ENCODE measurements around the gene CRYBA2.

Gene CRYBA2

DNA sequence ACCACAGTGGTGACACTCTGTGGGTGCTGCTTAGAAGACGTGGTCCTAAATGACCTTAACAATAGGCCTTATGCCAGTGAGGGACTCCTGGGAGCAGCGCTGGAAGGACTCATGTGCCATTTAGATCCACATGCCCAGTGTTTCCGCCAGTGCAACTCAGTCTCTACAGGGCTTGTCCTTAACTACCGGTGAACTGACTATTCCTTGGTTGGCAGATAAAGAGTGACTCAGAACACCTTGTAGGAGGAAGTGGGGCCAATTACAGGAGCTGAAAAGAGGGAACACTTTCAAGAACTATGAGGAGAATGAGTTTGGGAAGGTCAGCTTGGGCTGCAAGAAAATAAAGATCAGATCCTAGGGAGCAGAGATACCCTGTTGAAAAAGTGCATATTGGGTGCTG, 35.6 kb downstream of the CRYBA2 start:
- Histone ChIP-seq H3K4me3 (ENCODE audit: low read depth in 1 of 2, low read length in 2 of 2) (no peak overlapping the region), H3K9me3 (ENCODE audit: control insufficient read depth in 1 of 2, low read length in 2 of 2) (no peaks in the 10 kb centered on the region), H3K4me1 (ENCODE audit: control insufficient read depth in 1 of 2, insufficient read depth in 2 of 2, low read length in 2 of 2) (peaks cover 0 to 5% of the 10 kb centered on the region in 2 donors), H3K9ac (ENCODE audit: low read depth in 1 of 2, low read length in 2 of 2) (no peak overlapping the region), H3K36me3 (ENCODE audit: control insufficient read depth in 1 of 2, insufficient read depth in 2 of 2, low read length in 2 of 2) (no peaks in the 10 kb centered on the region), H3K27ac (ENCODE audit: low read depth, low read length) (no peak overlapping the region), H3K27me3 (ENCODE audit: control insufficient read depth in 1 of 2, insufficient read depth in 2 of 2, low read length in 2 of 2) (peaks cover 36 to 44% of the 10 kb centered on the region in 2 donors)

- Histone ChIP-seq H3K36me3 (ENCODE audit: control insufficient read depth in 1 of 2, insufficient read depth in 2 of 2, low read length in 2 of 2) (no peaks in the 10 kb centered on the region), H3K9me3 (ENCODE audit: control insufficient read depth in 1 of 2, low read length in 2 of 2) (no peaks in the 10 kb centered on the region), H3K27ac (ENCODE audit: low read depth, low read length) (no peak overlapping the region), H3K4me1 (ENCODE audit: control insufficient read depth in 1 of 2, insufficient read depth in 2 of 2, low read length in 2 of 2) (peaks cover 0 to 3% of the 10 kb centered on the region in 2 donors), H3K9ac (ENCODE audit: low read depth in 1 of 2, low read length in 2 of 2) (no peak overlapping the region), H3K4me3 (ENCODE audit: low read depth in 1 of 2, low read length in 2 of 2) (no peak overlapping the region), H3K27me3 (ENCODE audit: control insufficient read depth in 1 of 2, insufficient read depth in 2 of 2, low read length in 2 of 2) (peaks cover 26 to 29% of the 10 kb centered on the region in 2 donors)
Measured at GRCh38 chr2:218956039-218956438, 37.2 kb downstream of the CRYBA2 start.

DNA sequence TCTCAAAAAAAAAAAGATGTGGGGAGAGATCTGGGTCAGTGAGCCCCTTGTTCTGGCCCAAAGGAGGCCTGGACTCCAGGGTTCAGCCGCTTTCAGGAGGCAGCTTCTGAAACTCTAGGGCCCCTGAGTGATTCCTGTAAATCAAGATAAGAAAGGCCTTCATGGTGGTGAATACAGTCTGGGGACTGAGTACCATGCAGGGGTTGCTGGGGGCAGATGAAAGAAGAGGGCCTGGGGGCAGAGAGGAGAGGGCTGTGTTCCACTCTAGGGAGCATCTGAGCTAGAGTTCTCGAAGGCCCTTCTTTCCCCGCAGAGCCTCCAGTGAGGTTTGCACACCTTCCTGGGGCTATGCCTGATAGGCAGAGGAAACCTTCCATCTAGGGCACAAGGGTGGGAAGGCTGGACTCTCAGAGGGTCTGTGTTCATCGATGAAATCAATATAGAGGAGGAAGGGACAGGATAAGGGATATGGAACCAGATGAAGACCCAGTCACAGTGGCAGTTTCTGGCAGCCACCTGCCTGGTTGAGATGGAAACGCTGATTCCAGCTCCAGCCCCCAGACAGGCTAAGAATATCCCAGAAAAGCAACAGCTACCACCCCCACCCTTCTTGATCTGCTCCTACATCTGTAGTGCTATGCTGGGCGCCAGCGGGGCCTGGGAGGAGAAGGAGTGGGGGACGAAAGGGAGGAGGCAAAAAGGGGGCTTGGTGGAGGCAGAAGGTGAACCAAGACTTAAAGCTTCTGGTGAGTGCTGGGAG, 38.5 kb downstream of the CRYBA2 start:
- no peak overlapping the region for H3K4me3 ChIP-seq (ENCODE audit: low read depth in 1 of 2, low read length in 2 of 2)
- H3K27me3 ChIP-seq (ENCODE audit: control insufficient read depth in 1 of 2, insufficient read depth in 2 of 2, low read length in 2 of 2) = peaks cover 14 to 22% of the 10 kb centered on the region in 2 donors

GRCh38 chr2:218953366-218953954, 39.8 kb downstream of the CRYBA2 start:
- Histone ChIP-seq H3K4me1 (ENCODE audit: control insufficient read depth in 1 of 2, insufficient read depth in 2 of 2, low read length in 2 of 2) (no peaks in the 10 kb centered on the region), H3K9me3 (ENCODE audit: control insufficient read depth in 1 of 2, low read length in 2 of 2) (no peaks in the 10 kb centered on the region), H3K9ac (ENCODE audit: low read depth in 1 of 2, low read length in 2 of 2) (no peak overlapping the region), H3K4me3 (ENCODE audit: low read depth in 1 of 2, low read length in 2 of 2) (no peak overlapping the region), H3K27me3 (ENCODE audit: control insufficient read depth in 1 of 2, insufficient read depth in 2 of 2, low read length in 2 of 2) (peaks cover 3 to 13% of the 10 kb centered on the region in 2 donors), H3K36me3 (ENCODE audit: control insufficient read depth in 1 of 2, insufficient read depth in 2 of 2, low read length in 2 of 2) (no peaks in the 10 kb centered on the region), H3K27ac (ENCODE audit: low read depth, low read length) (no peak overlapping the region)

More for the DNA sequence above, 38.5 kb downstream of the CRYBA2 start:
- H3K36me3 ChIP-seq (ENCODE audit: control insufficient read depth in 1 of 2, insufficient read depth in 2 of 2, low read length in 2 of 2) = no peaks in the 10 kb centered on the region
- no peak overlapping the region for H3K27ac ChIP-seq (ENCODE audit: low read depth, low read length)
- H3K4me1 ChIP-seq (ENCODE audit: control insufficient read depth in 1 of 2, insufficient read depth in 2 of 2, low read length in 2 of 2) = no peaks in the 10 kb centered on the region
- no peak overlapping the region for H3K9ac ChIP-seq (ENCODE audit: low read depth in 1 of 2, low read length in 2 of 2)
- H3K9me3 ChIP-seq (ENCODE audit: control insufficient read depth in 1 of 2, low read length in 2 of 2) = no peaks in the 10 kb centered on the region

DNA sequence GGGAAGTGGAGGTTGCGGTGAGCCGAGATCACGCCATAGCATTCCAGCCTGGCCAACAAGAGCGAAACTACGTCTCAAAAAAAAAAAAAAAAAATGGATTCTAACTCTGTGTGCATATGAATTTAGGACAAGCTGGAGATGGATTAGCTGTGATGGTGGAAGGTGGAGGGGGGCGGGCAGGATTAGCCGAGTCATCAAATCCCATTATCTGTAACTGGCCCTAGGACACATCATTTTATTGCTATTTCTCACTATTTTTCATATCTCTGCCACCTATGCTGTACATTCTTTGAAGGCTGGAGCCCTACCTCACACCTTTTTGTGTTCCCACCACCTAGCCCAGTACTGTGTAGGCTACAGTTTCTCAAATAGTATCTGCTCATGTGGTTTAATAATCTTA, 41.1 kb downstream of the CRYBA2 start:
- Histone ChIP-seq H3K9ac (ENCODE audit: low read depth in 1 of 2, low read length in 2 of 2) (no peak overlapping the region), H3K9me3 (ENCODE audit: control insufficient read depth in 1 of 2, low read length in 2 of 2) (no peaks in the 10 kb centered on the region), H3K4me1 (ENCODE audit: control insufficient read depth in 1 of 2, insufficient read depth in 2 of 2, low read length in 2 of 2) (no peaks in the 10 kb centered on the region), H3K36me3 (ENCODE audit: control insufficient read depth in 1 of 2, insufficient read depth in 2 of 2, low read length in 2 of 2) (no peaks in the 10 kb centered on the region), H3K4me3 (ENCODE audit: low read depth in 1 of 2, low read length in 2 of 2) (no peak overlapping the region), H3K27ac (ENCODE audit: low read depth, low read length) (no peak overlapping the region), H3K27me3 (ENCODE audit: control insufficient read depth in 1 of 2, insufficient read depth in 2 of 2, low read length in 2 of 2) (peaks cover 0 to under 1% of the 10 kb centered on the region in 2 donors)

DNA sequence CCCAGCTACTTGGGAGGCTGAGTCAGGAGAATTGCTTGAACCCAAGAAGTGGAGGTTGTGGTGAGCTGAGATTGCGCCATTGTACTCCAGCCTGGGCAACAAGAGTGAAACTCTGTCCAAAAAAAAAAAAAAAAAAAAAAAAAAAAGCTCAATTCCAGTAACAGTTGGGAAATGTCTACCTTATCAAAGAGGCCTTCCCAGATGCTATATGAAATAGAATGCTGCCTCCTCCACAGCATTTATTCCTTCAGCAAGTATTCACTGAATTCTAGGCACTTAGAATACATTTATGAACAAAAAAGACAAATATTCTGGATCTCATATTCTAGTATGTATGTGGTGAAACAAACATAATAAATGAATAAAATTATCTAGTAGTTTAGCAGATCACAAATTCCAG, 46.6 kb downstream of the CRYBA2 start:
- H3K36me3 ChIP-seq (ENCODE audit: control insufficient read depth in 1 of 2, insufficient read depth in 2 of 2, low read length in 2 of 2) = no peaks in the 10 kb centered on the region
- H3K9me3 ChIP-seq (ENCODE audit: control insufficient read depth in 1 of 2, low read length in 2 of 2) = no peaks in the 10 kb centered on the region
- H3K4me3 ChIP-seq (ENCODE audit: low read depth in 1 of 2, low read length in 2 of 2) = no peak overlapping the region
- no peaks in the 10 kb centered on the region for H3K4me1 ChIP-seq (ENCODE audit: control insufficient read depth in 1 of 2, insufficient read depth in 2 of 2, low read length in 2 of 2)
- no peak overlapping the region for H3K27ac ChIP-seq (ENCODE audit: low read depth, low read length)
- H3K27me3 ChIP-seq (ENCODE audit: control insufficient read depth in 1 of 2, insufficient read depth in 2 of 2, low read length in 2 of 2) = peaks cover 8 to 16% of the 10 kb centered on the region in 2 donors
- H3K9ac ChIP-seq (ENCODE audit: low read depth in 1 of 2, low read length in 2 of 2) = no peak overlapping the region

- Histone ChIP-seq H3K27me3 (ENCODE audit: control insufficient read depth in 1 of 2, insufficient read depth in 2 of 2, low read length in 2 of 2) (peaks cover 8 to 16% of the 10 kb centered on the region in 2 donors), H3K36me3 (ENCODE audit: control insufficient read depth in 1 of 2, insufficient read depth in 2 of 2, low read length in 2 of 2) (no peaks in the 10 kb centered on the region)
Measured at GRCh38 chr2:218944759-218945404, 48.3 kb downstream of the CRYBA2 start.

More at GRCh38 chr2:218944759-218945404, 48.3 kb downstream of the CRYBA2 start:
- Histone ChIP-seq H3K9me3 (ENCODE audit: control insufficient read depth in 1 of 2, low read length in 2 of 2) (no peaks in the 10 kb centered on the region), H3K4me1 (ENCODE audit: control insufficient read depth in 1 of 2, insufficient read depth in 2 of 2, low read length in 2 of 2) (no peaks in the 10 kb centered on the region), H3K4me3 (ENCODE audit: low read depth in 1 of 2, low read length in 2 of 2) (no peak overlapping the region), H3K27ac (ENCODE audit: low read depth, low read length) (no peak overlapping the region), H3K9ac (ENCODE audit: low read depth in 1 of 2, low read length in 2 of 2) (no peak overlapping the region)

All from duodenal mucosa (tissue), 2 donors.